Suprapubic skin (tissue), 4 donors: ENCODE data around the gene PPIE.

Source experiments
- CTCF ChIP-seq, 2 donors: fragments of 200-600 bp in 1 of 2; fragments of 450-650 bp in 1 of 2; sonication (generic) in 1 of 2; IDR thresholded peaks; one replicate each; pipeline ENCODE4 v1.5.1; 2016 to 2019; ENCODE audit warnings: antibody characterized with exemption in 2 of 2, mild to moderate bottlenecking in 1 of 2, moderate library complexity in 1 of 2
- EP300 ChIP-seq: sonication (generic); formaldehyde crosslinking; IDR thresholded peaks from one replicate; pipeline ENCODE4 v1.6.1; 2017; ENCODE audit warnings: antibody characterized with exemption
- POLR2A ChIP-seq, 2 donors: fragments of 450-650 bp; IDR thresholded peaks; one replicate each; pipeline ENCODE4 v1.6.1; 2017; ENCODE audit warnings: antibody characterized with exemption in 2 of 2, mild to moderate bottlenecking in 2 of 2, moderate library complexity in 2 of 2
- POLR2AphosphoS5 ChIP-seq, 3 donors: sonication (generic); formaldehyde crosslinking; IDR thresholded peaks; one replicate each; pipeline ENCODE4 v1.6.1; 2017; ENCODE audit warnings: antibody characterized with exemption in 3 of 3

- no peak for TF ChIP-seq EP300
- no peak for TF ChIP-seq CTCF (IDR thresholded peaks at IDR 0.05)
- TF ChIP-seq POLR2AphosphoS5 (IDR thresholded peaks at IDR 0.05) = no peak
- no peak for TF ChIP-seq POLR2A (IDR thresholded peaks at IDR 0.05)
Measured at GRCh38 chr1:39689214-39689613, 49.5 kb upstream of the PPIE start.
